CD4-positive, CD25-positive, alpha-beta regulatory T cell (primary cell): Measurements from ENCODE around the gene MYO10. TPM values are rescaled to one million over a fixed set of nuclear protein-coding genes. Genes with fewer than 3 reads are reported as not detected.
"Not testable (repeated sequence)": the region's sequence is repeated elsewhere in the genome, so short reads cannot be mapped to it uniquely, and the experiment has no call there.

Experiments
- ATAC-seq, 2 donors: fragments of 150-1000 bp; cut with Tn5 transposase; one replicate each; pipeline ENCODE4 v1.10.0; 2021; ENCODE audit warnings: low read depth in 2 of 2, moderate number of reproducible peaks in 2 of 2, moderate library complexity in 1 of 2
- DNase-seq, 3 donors: peaks; one replicate each; pipeline versions ENCODE4 v3.0.0 to v3.0.0-alpha.2; 2012 to 2022; ENCODE audit warnings: mixed read lengths in 1 of 3
- H3K27ac ChIP-seq: one replicate; pipeline ENCODE4 v1.7.0; 2013; ENCODE audit warnings: mild to moderate bottlenecking, low read length; ENCODE audit not compliant: insufficient read depth, poor library complexity, severe bottlenecking
- H3K27me3 ChIP-seq: one replicate; pipeline ENCODE4 v1.7.0; 2013; ENCODE audit warnings: low read length; ENCODE audit not compliant: control insufficient read depth, insufficient read depth
- H3K36me3 ChIP-seq: one replicate; pipeline ENCODE4 v1.7.0; 2013; ENCODE audit warnings: mild to moderate bottlenecking, low read length, moderate library complexity; ENCODE audit not compliant: control insufficient read depth, insufficient read depth
- H3K4me1 ChIP-seq: 2 replicates; pipeline ENCODE4 v1.7.0; 2013; ENCODE audit warnings: mild to moderate bottlenecking, low read length; ENCODE audit not compliant: insufficient read depth, control insufficient read depth, poor library complexity, severe bottlenecking
- H3K4me3 ChIP-seq: one replicate; pipeline ENCODE4 v1.7.0; 2013; ENCODE audit warnings: low read depth, mild to moderate bottlenecking, low read length, moderate library complexity
- H3K9me3 ChIP-seq, 2 experiments: 1 replicate in 1 of 2; 2 replicates in 1 of 2; pipeline ENCODE4 v1.7.0; 2013; ENCODE audit warnings: low read length in 2 of 2, mild to moderate bottlenecking in 1 of 2, moderate library complexity in 1 of 2; ENCODE audit not compliant: control insufficient read depth in 2 of 2
- H3K27ac Mint-ChIP-seq, 3 donors: one replicate each; pipeline ENCODE4 v1.8.0; 2020 to 2022; ENCODE audit warnings: mild to moderate bottlenecking in 3 of 3, mixed read lengths in 3 of 3, moderate library complexity in 2 of 3
- H3K27me3 Mint-ChIP-seq: one replicate; pipeline ENCODE4 v1.8.0; 2022; ENCODE audit warnings: mild to moderate bottlenecking, mixed read lengths
- H3K36me3 Mint-ChIP-seq: one replicate; pipeline ENCODE4 v1.8.0; 2020; ENCODE audit warnings: mixed read lengths
- H3K4me1 Mint-ChIP-seq, 4 donors: one replicate each; pipeline ENCODE4 v1.8.0; 2020 to 2022; ENCODE audit warnings: mixed read lengths in 4 of 4, mild to moderate bottlenecking in 1 of 4
- H3K4me3 Mint-ChIP-seq, 4 donors: one replicate each; pipeline ENCODE4 v1.8.0; 2020 to 2022; ENCODE audit warnings: mild to moderate bottlenecking in 4 of 4, mixed read lengths in 4 of 4, moderate library complexity in 3 of 4
- H3K9me3 Mint-ChIP-seq, 7 donors: one replicate each; pipeline ENCODE4 v1.8.0; 2020 to 2022; ENCODE audit warnings: mixed read lengths in 7 of 7, mild to moderate bottlenecking in 3 of 7, moderate library complexity in 2 of 7
- polyA plus RNA-seq, 4 donors: library from polyadenylated mRNA; unstranded; fragments of 300-500 nt; fragmentation: Illumina TruSeq; gene quantifications; one replicate each; pipeline ENCODE4 v1.2.3, GENCODE V29; 2021
- total RNA-seq: library from RNA; stranded (reverse); gene quantifications from one replicate; pipeline ENCODE4 v1.2.3, GENCODE V29; 2022

MYO10 gene
- total and polyA plus RNA-seq, 5 donors from 2014 or later = 0.01 to 0.05 (median 0.02) TPM; not detected in 1

DNA sequence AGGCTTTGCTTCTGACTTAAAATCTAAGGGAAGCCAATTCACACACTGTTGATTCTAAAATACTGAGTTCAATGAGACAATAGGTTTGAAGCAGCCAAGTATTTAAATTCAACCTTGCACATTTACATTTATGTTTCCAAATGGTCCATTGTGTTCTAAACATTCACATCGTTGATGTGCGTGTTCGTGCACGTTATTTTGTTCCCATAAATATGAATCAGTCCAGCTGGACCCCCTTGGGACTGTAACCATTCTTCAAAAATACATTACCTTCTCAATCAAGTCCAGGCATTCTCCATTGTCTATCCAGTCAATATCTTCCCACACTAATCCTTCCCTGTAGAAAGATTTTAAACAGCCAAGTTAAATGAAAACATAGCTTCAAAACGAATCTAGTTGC is 172.9 kb downstream of the MYO10 start:
- no peaks in the 10 kb centered on the region for H3K27me3 ChIP-seq

DNA sequence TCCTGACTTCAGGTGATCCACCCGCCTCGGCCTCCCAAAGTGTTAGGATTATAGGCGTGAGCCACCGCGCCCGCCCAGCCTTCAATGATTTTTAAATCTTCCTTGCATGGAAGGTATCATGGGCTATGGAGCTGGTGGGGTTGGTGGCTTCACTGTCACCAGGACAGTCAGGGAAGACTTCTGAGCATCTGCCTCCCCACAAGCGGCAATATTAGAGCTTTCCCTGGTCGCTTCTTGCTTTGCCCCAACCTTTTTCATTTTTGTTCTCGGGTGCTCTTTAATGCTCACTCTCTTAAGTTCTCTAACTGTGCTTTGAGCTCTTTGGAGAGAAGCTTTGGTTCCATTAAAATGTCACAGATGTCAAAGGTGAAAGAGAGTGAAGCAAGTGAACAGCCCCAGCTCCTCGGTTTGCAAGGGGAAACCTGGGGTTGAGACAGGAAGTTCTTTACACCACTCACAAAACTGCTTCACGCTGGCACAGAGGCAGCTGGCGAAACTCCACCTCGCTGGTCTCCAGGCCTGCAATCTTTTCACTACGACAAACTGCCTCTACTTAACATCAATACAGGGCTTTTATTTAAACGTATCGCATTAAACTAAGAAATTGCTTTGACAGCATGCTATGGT is 176.8 kb downstream of the MYO10 start:
- Histone ChIP-seq H3K27ac (no peak overlapping the region), H3K36me3 (no peaks in the 10 kb centered on the region), H3K4me3 (no peak overlapping the region), H3K4me1 (no peaks in the 10 kb centered on the region), H3K27me3 (no peaks in the 10 kb centered on the region), H3K9me3 (no peaks in the 10 kb centered on the region)
- Mint-ChIP-seq H3K27ac (peak overlapping the region; percentile 38 to 87 (median 47)), H3K4me1 (peaks cover 4 to 13% (median 7%) of the 10 kb centered on the region in 4 donors), H3K9me3 (no peaks in the 10 kb centered on the region), H3K36me3 (no peaks in the 10 kb centered on the region), H3K27me3 (no peaks in the 10 kb centered on the region), H3K4me3 (peak overlapping the region in 2 of 4 donors; percentile 10 to 47)
- ATAC-seq (peak; percentile 37 to 50), DNase-seq (peak in 2 of 3 donors; percentile 22 to 56)

More for the DNA sequence above, 172.9 kb downstream of the MYO10 start:
- H3K27me3 Mint-ChIP-seq = peaks cover 6% of the 10 kb centered on the region
- H3K4me3 ChIP-seq = no peak overlapping the region
- DNase-seq = no peak
- H3K27ac ChIP-seq = no peak overlapping the region
- no peaks in the 10 kb centered on the region for H3K36me3 ChIP-seq
- no peak overlapping the region for H3K27ac Mint-ChIP-seq
- no peaks in the 10 kb centered on the region for H3K4me1 ChIP-seq
- H3K36me3 Mint-ChIP-seq = no peaks in the 10 kb centered on the region
- H3K4me3 Mint-ChIP-seq = no peak overlapping the region
- H3K4me1 Mint-ChIP-seq = peaks cover 4 to 10% (median 7%) of the 10 kb centered on the region in 4 donors
- H3K9me3 ChIP-seq = no peaks in the 10 kb centered on the region
- ATAC-seq = no peak
- no peaks in the 10 kb centered on the region for H3K9me3 Mint-ChIP-seq

DNA sequence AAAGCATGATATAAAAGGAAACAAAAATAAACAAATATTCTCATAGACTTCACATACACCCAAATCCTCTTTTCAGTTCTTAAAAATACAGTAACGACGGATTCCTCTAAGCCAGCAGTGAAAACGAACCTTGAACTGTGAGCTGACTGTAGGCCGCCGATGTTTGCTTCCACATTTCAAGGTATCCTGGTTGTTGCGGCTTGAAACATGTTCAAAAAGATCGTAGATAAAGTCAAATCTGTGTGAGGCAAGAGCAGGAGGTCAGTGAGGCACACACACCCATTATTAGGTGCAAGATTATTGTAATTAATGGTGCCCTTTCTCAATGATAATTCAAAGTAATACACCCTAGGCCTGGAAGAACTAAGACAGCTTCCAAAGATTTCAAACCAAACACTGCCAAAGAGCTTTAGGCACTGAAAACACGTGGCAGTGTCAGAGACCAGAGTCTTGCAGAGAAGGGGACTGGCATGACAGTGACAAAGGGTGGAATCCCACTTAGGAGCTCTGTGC is 178.0 kb downstream of the MYO10 start:
- Histone ChIP-seq H3K4me3 (no peak overlapping the region), H3K9me3 (no peaks in the 10 kb centered on the region), H3K27ac (no peak overlapping the region), H3K36me3 (no peaks in the 10 kb centered on the region), H3K27me3 (no peaks in the 10 kb centered on the region), H3K4me1 (no peaks in the 10 kb centered on the region)
- Mint-ChIP-seq H3K4me3 (no peak overlapping the region), H3K27me3 (no peaks in the 10 kb centered on the region), H3K27ac (no peak overlapping the region), H3K36me3 (no peaks in the 10 kb centered on the region), H3K4me1 (peaks cover 4 to 13% (median 7%) of the 10 kb centered on the region in 4 donors), H3K9me3 (no peaks in the 10 kb centered on the region)
- no peak for DNase-seq
- no peak for ATAC-seq

DNA sequence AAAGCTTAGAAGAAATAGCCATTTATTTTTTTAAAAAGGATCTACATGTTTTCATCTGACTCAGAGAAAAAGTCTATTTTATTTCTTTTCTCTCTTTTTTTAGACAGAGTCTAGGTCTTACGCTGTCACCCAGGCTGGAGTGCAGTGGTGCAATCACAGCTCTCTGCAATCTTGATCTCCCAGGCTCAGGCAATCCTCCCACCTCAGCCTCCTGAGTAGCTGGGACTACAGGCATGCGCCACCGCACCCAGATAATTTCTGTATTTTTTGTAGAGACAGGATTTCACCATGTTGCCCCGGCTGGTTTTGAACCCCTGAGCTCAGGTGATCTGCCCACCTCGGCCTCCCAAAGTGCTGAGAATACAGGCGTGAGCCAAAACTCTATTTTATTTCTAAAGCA is 178.5 kb downstream of the MYO10 start:
- not testable (repeated sequence) for H3K27me3 ChIP-seq, H3K4me3 Mint-ChIP-seq, H3K4me3 ChIP-seq, H3K27me3 Mint-ChIP-seq, H3K27ac ChIP-seq, ATAC-seq, H3K27ac Mint-ChIP-seq, H3K9me3 ChIP-seq, H3K9me3 Mint-ChIP-seq, H3K4me1 ChIP-seq, H3K36me3 ChIP-seq, DNase-seq, H3K36me3 Mint-ChIP-seq
- H3K4me1 Mint-ChIP-seq = peaks cover 4 to 13% (median 7%) of the 10 kb centered on the region in 4 donors

DNA sequence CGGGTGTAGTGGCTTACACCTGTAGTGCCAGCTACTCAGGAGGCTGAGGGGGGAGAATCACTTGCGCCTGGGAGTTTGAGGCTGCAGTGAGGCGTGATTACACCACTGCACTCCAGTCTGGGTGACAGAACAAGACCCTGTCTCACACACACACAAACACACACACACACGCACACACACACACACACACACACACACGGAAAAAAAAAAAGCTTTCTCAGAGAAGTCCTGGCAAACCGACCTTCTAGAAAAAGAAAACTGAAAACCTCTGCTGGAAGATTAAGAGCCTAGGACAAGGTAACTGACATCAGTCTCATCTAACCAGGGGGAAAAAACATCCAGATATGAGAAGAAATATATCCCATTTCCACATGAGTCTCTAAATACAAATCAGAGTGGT is 178.9 kb downstream of the MYO10 start:
- DNase-seq (no peak), ATAC-seq (no peak)
- Histone ChIP-seq H3K4me3 (no peak overlapping the region), H3K9me3 (no peaks in the 10 kb centered on the region), H3K27ac (no peak overlapping the region), H3K27me3 (no peaks in the 10 kb centered on the region), H3K4me1 (no peaks in the 10 kb centered on the region), H3K36me3 (no peaks in the 10 kb centered on the region)
- Mint-ChIP-seq H3K27me3 (no peaks in the 10 kb centered on the region), H3K9me3 (no peaks in the 10 kb centered on the region), H3K4me1 (peaks cover 4 to 13% (median 7%) of the 10 kb centered on the region in 4 donors), H3K27ac (no peak overlapping the region), H3K4me3 (no peak overlapping the region), H3K36me3 (no peaks in the 10 kb centered on the region)

DNA sequence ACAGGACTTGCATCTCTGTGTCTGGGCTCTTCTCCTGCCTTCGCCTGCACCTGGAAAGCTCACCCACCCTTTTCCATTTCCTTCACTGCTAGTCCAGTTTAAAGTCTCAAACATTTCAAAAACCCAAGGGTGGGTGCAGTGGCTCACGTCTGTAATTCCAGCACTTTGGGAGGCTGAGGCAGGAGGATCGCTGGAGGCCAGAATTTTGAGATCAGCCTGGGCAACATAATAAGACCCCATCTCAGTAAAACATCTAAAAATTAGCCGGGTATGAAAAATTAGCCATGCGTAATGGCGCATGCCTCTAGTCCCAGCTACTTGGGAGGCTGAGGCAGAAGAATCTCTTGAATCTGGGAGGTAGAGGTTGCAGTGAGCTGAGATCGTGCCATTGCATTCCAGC is 179.4 kb downstream of the MYO10 start:
- no peaks in the 10 kb centered on the region for H3K9me3 Mint-ChIP-seq
- Histone ChIP-seq H3K4me3 (no peak overlapping the region), H3K27me3 (no peaks in the 10 kb centered on the region), H3K36me3 (no peaks in the 10 kb centered on the region), H3K9me3 (no peaks in the 10 kb centered on the region), H3K27ac (no peak overlapping the region), H3K4me1 (no peaks in the 10 kb centered on the region)
- no peak overlapping the region for H3K27ac Mint-ChIP-seq
- DNase-seq (no peak), ATAC-seq (no peak)
- no peaks in the 10 kb centered on the region for H3K36me3 Mint-ChIP-seq
- H3K27me3 Mint-ChIP-seq = no peaks in the 10 kb centered on the region
- H3K4me3 Mint-ChIP-seq = no peak overlapping the region
- peaks cover 4 to 13% (median 7%) of the 10 kb centered on the region in 4 donors for H3K4me1 Mint-ChIP-seq

DNA sequence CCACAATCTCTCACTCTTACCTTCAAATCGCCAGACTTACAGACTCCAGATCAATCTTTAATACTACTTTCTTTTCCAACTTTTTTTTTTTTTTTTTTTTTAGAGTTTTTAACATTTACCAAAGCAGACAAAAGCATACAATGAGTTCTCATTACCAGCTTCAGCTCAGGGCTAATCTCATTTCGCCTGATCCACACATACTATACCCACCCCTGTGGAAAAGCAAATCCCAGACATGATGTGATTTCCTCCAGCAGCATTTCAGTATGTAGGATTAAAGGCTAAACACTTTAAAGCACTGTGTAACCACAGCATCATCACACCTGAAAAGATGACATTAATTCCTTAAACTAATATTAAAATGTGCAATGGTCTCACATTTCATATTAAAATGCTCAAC is 180.4 kb downstream of the MYO10 start:
- Mint-ChIP-seq H3K36me3 (no peaks in the 10 kb centered on the region), H3K9me3 (no peaks in the 10 kb centered on the region), H3K4me1 (peaks cover 4 to 13% (median 7%) of the 10 kb centered on the region in 4 donors), H3K4me3 (no peak overlapping the region), H3K27me3 (no peaks in the 10 kb centered on the region), H3K27ac (no peak overlapping the region)
- Histone ChIP-seq H3K9me3 (no peaks in the 10 kb centered on the region), H3K4me1 (no peaks in the 10 kb centered on the region), H3K27me3 (no peaks in the 10 kb centered on the region), H3K36me3 (no peaks in the 10 kb centered on the region), H3K4me3 (no peak overlapping the region), H3K27ac (no peak overlapping the region)
- no peak for ATAC-seq
- no peak for DNase-seq

DNA sequence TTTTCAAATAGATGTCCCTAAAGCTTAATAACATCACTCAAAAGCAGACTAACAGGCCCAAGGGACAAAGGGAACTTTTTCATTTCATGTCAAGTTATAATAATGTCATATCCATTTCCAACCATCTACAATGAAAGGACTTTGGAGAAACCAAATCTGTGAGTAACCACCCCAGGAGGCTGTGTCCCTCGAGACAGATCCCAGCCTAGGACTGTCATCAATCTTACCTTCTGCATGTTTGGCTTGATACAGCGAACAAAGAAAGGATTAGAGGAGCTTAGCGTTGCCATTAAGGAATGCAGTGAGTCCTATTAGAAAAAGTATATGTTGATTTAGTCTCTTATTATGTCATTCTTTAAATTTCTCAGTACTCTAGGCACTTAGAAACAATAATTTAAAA is 181.5 kb downstream of the MYO10 start:
- Histone ChIP-seq H3K4me1 (no peaks in the 10 kb centered on the region), H3K27ac (no peak overlapping the region), H3K36me3 (no peaks in the 10 kb centered on the region), H3K27me3 (no peaks in the 10 kb centered on the region), H3K4me3 (no peak overlapping the region), H3K9me3 (no peaks in the 10 kb centered on the region)
- ATAC-seq (no peak), DNase-seq (no peak)
- peaks cover 0 to 9% (median 5%) of the 10 kb centered on the region in 4 donors for H3K4me1 Mint-ChIP-seq
- H3K36me3 Mint-ChIP-seq = no peaks in the 10 kb centered on the region
- H3K27ac Mint-ChIP-seq = no peak overlapping the region
- H3K27me3 Mint-ChIP-seq = no peaks in the 10 kb centered on the region
- H3K9me3 Mint-ChIP-seq = no peaks in the 10 kb centered on the region
- H3K4me3 Mint-ChIP-seq = no peak overlapping the region
